ENCODE data around the gene C17orf114.

C17orf114 gene

GRCh38 chr17:4782652-4783051, 19.5 kb downstream of the C17orf114 start:
- no peak for TF ChIP-seq POLR2A (IDR thresholded peaks at IDR 0.05)
- TF ChIP-seq CTCF (IDR thresholded peaks at IDR 0.05): peak in 1 of 6 experiments; percentile 30
- DNase-seq: no peak
- H3K36me3 ChIP-seq (replicated peaks in 1 of 2): no peaks in the 10 kb centered on the region
- peaks cover 0 to 25% of the 10 kb centered on the region in 2 donors for H3K4me1 ChIP-seq (replicated peaks in 1 of 2)
- intact Hi-C loops (cut with DNase I): loop anchor here in 1 of 2 donors (10.0 kb wide), 1 partner anchor 48 kb away; the partner anchor contains the start of genes CXCL16, MED11 and ZMYND15
- peaks cover 29% of the 10 kb centered on the region for H3K27me3 ChIP-seq
- no peaks in the 10 kb centered on the region for H3K9me3 ChIP-seq (replicated peaks in 1 of 3)
- H3K4me3 ChIP-seq: no peak overlapping the region
- 26 to 37% (median 31%) methylated on average over 10 to 28 of the region's 28 CpGs for WGBS, 4 donors
- no peak overlapping the region for H3K27ac ChIP-seq

GRCh38 chr17:4780325-4780955, 21.7 kb downstream of the C17orf114 start:
- H3K9me3 ChIP-seq (replicated peaks in 1 of 3): no peaks in the 10 kb centered on the region
- no peak for DNase-seq
- no peaks in the 10 kb centered on the region for H3K36me3 ChIP-seq (replicated peaks in 1 of 2)
- H3K27ac ChIP-seq: no peak overlapping the region
- peaks cover 0 to 3% of the 10 kb centered on the region in 2 donors for H3K4me1 ChIP-seq (replicated peaks in 1 of 2)
- intact Hi-C loops (cut with DNase I): loop anchor here in 1 of 2 donors (10.0 kb wide), 1 partner anchor 46 kb away; the partner anchor contains the start of genes CXCL16, MED11 and ZMYND15
- TF ChIP-seq CTCF (IDR thresholded peaks at IDR 0.05): no peak
- no peak for TF ChIP-seq POLR2A (IDR thresholded peaks at IDR 0.05)
- peaks cover 26% of the 10 kb centered on the region for H3K27me3 ChIP-seq
- H3K4me3 ChIP-seq: no peak overlapping the region
- 70 to 81% (median 80%) methylated on average over 11 of the region's 11 CpGs for WGBS, 4 donors

GRCh38 chr17:4777969-4778760, 24.0 kb downstream of the C17orf114 start:
- Histone ChIP-seq H3K27me3 (peaks cover 17% of the 10 kb centered on the region), H3K36me3 (replicated peaks in 1 of 2) (no peaks in the 10 kb centered on the region), H3K4me3 (no peak overlapping the region), H3K9me3 (replicated peaks in 1 of 3) (no peaks in the 10 kb centered on the region), H3K4me1 (replicated peaks in 1 of 2) (no peaks in the 10 kb centered on the region), H3K27ac (no peak overlapping the region)
- DNase-seq: no peak
- TF ChIP-seq POLR2A (IDR thresholded peaks at IDR 0.05) (no peak), CTCF (IDR thresholded peaks at IDR 0.05) (no peak)
- WGBS, 4 donors: 70 to 82% (median 75%) methylated on average over 9 of the region's 9 CpGs
- intact Hi-C loops (cut with DNase I): no loop called here

GRCh38 chr17:4772235-4772613, 29.9 kb downstream of the C17orf114 start:
- TF ChIP-seq CTCF (IDR thresholded peaks at IDR 0.05) (no peak), POLR2A (IDR thresholded peaks at IDR 0.05) (no peak)
- Histone ChIP-seq H3K4me3 (no peak overlapping the region), H3K9me3 (replicated peaks in 1 of 3) (no peaks in the 10 kb centered on the region), H3K27ac (no peak overlapping the region), H3K36me3 (replicated peaks in 1 of 2) (no peaks in the 10 kb centered on the region), H3K27me3 (no peaks in the 10 kb centered on the region), H3K4me1 (replicated peaks in 1 of 2) (no peaks in the 10 kb centered on the region)
- intact Hi-C loops (cut with DNase I): no loop called here
- no peak for DNase-seq
- 61 to 79% (median 68%) methylated on average over 9 to 10 of the region's 10 CpGs for WGBS, 4 donors
